HG02642 (cell line): ENCODE measurements around the gene INTS12.
"Not testable (repeated sequence)": the region's sequence is repeated elsewhere in the genome, so short reads cannot be mapped to it uniquely, and the experiment has no call there.

Source experiments
- ATAC-seq: cut with Tn5 transposase; IDR thresholded peaks from one replicate; pipeline ENCODE4 v1.9.1; 2021; ENCODE audit warnings: mild to moderate bottlenecking; ENCODE audit not compliant: unreplicated experiment, poor library complexity

INTS12 gene, protein sequence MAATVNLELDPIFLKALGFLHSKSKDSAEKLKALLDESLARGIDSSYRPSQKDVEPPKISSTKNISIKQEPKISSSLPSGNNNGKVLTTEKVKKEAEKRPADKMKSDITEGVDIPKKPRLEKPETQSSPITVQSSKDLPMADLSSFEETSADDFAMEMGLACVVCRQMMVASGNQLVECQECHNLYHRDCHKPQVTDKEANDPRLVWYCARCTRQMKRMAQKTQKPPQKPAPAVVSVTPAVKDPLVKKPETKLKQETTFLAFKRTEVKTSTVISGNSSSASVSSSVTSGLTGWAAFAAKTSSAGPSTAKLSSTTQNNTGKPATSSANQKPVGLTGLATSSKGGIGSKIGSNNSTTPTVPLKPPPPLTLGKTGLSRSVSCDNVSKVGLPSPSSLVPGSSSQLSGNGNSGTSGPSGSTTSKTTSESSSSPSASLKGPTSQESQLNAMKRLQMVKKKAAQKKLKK

DNA sequence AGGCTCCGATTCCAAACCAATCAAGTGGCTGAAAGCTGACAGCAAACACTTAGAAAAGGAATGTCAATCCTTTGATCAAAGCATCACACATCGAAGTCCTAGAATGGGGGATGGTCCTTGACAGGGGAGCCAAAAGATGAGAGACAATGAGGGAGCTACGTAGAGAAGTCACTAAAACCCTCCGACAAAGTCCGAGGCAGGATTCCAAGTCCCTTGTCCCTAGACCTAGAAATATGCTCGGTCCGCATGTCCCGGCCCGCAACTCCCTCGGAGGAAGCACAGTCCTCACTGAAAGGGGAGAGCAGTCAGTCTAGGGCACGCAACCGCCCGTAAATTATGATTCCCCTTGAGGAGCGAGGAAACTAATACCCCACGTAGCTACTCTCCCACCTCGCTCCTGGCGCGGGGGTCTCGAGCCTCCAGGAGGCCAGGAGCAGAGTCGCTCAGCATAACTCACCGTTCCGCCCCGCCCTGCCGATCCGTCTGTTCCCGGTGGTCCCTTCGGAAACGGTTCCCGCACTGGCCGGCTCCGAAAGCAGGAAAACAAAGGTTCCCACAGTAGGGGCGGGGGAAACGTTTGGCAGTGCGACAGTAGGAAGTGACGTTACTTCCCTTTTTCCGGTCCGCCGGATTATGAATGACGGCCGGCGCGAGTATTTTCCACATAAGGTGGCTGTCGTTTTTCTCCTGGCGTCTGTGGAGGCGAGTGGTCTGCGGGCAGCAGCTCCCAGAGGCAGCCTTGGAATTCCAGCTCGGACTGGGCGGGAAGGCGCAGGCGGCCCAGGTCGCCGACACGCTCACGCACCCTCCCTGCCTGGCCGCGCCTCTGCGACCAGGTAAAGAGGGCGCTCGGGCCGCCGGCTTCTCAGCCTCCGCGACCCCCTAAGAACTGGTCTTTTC is at the start of gene INTS12, which contains the start of gene GSTCD:
Gene INTS12 (minus strand): TSS at position 509 of the 900 bp plus-strand sequence. CDS start 8,684 bp downstream, outside the sequence.
Gene GSTCD (plus strand): TSS at position 604 of the 900 bp plus-strand sequence. CDS start 8,830 bp downstream, outside the sequence.
- ATAC-seq = peak; percentile 82

- ATAC-seq = no peak
These were observed 46.9 kb upstream of the INTS12 start for GRCh38 chr4:105755375-105755774.

- ATAC-seq = no peak
These were observed 44.9 kb upstream of the INTS12 start for GRCh38 chr4:105753361-105753760.

- no peak for ATAC-seq
These were observed 43.3 kb upstream of the INTS12 start for GRCh38 chr4:105751718-105752299.

- ATAC-seq = no peak
These were observed 39.7 kb upstream of the INTS12 start for GRCh38 chr4:105748222-105748621.

GRCh38 chr4:105741548-105741947 is 33.1 kb upstream of the INTS12 start:
- ATAC-seq = no peak

GRCh38 chr4:105735217-105735616 is 26.7 kb upstream of the INTS12 start:
- not testable (repeated sequence) for ATAC-seq

DNA sequence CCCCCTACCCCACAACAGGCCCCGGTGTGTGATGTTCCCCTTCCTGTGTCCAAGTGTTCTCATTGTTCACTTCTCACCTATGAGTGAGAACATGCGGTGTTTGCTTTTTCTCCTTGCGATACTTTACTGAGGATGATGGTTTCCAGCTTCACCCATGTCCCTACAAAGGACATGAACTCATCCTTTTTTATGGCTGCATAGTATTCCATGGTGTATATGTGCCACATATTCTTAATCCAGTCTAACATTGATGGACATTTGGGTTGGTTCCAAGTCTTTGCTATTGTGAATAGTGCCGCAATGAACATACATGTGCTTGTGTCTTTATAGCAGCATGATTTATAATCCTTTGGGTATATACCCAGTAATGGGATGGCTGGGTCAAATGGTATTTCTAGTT is 21.4 kb upstream of the INTS12 start:
- not testable (repeated sequence) for ATAC-seq

- ATAC-seq = no peak
These were observed 17.1 kb upstream of the INTS12 start for GRCh38 chr4:105725623-105726022.

- no peak for ATAC-seq
These were observed 10.7 kb upstream of the INTS12 start for GRCh38 chr4:105719204-105719603.

- no peak for ATAC-seq
These were observed 7.3 kb upstream of the INTS12 start for GRCh38 chr4:105715692-105716278.

- no peak for ATAC-seq
These were observed 6.4 kb upstream of the INTS12 start for GRCh38 chr4:105714932-105715331.

DNA sequence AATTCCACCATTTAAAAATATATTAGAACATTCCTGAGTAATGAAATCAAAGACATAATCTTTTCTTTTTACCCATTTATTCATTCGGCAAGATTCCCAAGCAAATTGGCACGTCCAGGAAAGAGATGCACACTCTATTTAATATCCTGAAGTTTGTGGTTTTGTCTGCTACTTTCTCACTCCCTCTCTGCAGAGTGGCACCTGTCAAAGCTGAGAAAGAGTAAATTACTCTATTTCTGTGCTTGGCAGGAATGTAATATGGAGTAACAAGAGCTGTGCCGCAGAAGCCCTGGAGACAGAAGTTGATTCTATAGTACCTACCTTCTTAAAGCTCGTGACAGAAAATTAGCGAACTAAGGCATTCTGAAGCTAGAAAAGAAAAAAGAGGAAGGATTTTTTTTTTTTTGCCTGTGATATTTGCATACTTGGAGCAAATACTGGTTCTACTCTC is 5.6 kb upstream of the INTS12 start:
- peak; percentile 68 for ATAC-seq

GRCh38 chr4:105712766-105713165 is 4.3 kb upstream of the INTS12 start:
- ATAC-seq = no peak

DNA sequence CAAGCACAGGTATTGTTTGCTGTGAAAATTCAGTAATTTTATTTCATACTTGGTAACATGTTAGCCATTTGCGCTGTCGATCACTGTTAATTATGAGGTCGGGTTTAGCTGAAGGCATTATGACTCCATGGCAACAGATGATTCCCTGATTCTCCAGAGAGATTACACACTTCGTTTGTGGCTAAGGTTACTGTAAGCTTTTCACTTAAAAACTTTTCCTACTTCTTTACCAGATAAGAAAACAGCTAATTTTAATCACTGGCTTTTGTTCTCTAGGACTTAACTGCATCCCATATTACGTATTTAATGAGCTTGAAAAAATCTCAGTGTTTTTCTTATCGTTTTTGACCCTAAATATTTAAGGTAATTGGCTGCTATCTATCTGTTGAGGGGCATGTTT is 2.2 kb upstream of the INTS12 start:
- ATAC-seq = no peak

- ATAC-seq = no peak
These were observed 1.6 kb upstream of the INTS12 start for GRCh38 chr4:105710012-105710600.

- ATAC-seq = peak; percentile 38
These were observed 577 bp upstream of the INTS12 start for GRCh38 chr4:105709081-105709450.

DNA sequence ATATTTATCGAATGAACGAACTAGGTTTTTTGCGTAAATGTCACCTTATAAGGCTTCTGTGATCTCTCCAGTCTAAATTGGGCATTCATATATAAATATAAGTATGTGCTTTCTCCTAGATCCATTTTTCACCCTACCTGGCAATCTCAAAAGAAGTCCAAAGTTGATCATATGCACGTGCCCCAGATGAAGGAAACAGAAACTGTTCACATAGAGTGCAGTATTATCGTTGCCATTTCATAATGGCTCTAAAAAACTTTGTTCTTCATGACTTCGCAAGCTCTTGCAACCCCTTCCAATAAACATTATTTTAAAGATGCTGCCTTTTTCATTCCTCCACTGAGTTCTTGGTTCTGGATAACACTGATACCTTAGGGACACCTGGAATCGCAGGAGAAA is 708 bp downstream of the INTS12 start:
- ATAC-seq = no peak

- ATAC-seq = no peak
These were observed 9.9 kb downstream of the INTS12 start for GRCh38 chr4:105698607-105699006.

DNA sequence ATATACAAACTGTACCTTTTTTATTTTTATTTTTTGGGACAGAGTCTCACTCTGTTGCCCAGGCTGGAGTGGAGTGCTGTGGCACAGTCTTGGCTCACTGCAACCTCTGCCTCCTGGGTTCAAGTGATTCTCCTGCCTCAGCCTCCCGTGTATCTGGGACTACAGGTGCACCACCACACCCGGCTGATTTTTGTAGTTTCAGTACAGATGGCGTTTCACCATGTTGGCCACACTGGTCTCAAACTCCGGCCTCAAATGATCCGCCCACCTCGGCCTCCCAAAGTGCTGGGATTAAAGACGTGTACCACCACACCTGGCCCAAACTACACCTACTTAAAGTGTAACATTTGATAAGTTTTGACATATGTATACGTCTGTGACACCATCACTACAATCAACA is 12.7 kb downstream of the INTS12 start:
- not testable (repeated sequence) for ATAC-seq
